ENCODE data around the gene CASK.

GRCh38 chrX:41589634-41590270 lies 333.6 kb downstream of the CASK start:
- TF ChIP-seq POLR2A (IDR thresholded peaks at IDR 0.05; ENCODE audit: low read length) = no peak
- TF ChIP-seq GATA1 (IDR thresholded peaks at IDR 0.05; ENCODE audit: low read depth, low read length) = no peak

Measured in erythroblast (primary cell).